GM23338 (cell line): ENCODE results near the gene GCKR. TPM values are rescaled to one million over a fixed set of nuclear protein-coding genes. Genes with fewer than 3 reads are reported as not detected.

Source experiments
- ATAC-seq: fragments of 200-7000 bp; cut with Tn5 transposase; 3 replicates; pipeline ENCODE4 v1.9.1; 2020
- DNase-seq: peaks from one replicate; pipeline ENCODE4 v3.0.0-alpha.2; 2015; ENCODE audit warnings: low spot score
- H2AFZ ChIP-seq: fragments of 200-600 bp; sonication (generic); 2 replicates; pipeline ENCODE4 v1.8.0; 2016; ENCODE audit warnings: antibody characterized with exemption, mild to moderate bottlenecking, moderate library complexity
- H3F3A ChIP-seq: fragments of 200-600 bp; sonication (generic); replicated peaks from 2 replicates; pipeline ENCODE4 v1.8.0; 2017; ENCODE audit warnings: antibody characterized with exemption, mixed run types, low read depth
- H3K27ac ChIP-seq: fragments of 200-600 bp; sonication (generic); 2 replicates; pipeline ENCODE4 v1.6.1; 2016; ENCODE audit warnings: low read depth
- H3K27me3 ChIP-seq: fragments of 200-600 bp; sonication (generic); 2 replicates; pipeline ENCODE4 v1.8.0; 2016; ENCODE audit warnings: mild to moderate bottlenecking, mixed run types, moderate library complexity; ENCODE audit not compliant: insufficient read depth
- H3K36me3 ChIP-seq: fragments of 200-600 bp; sonication (generic); 2 replicates; pipeline ENCODE4 v1.8.0; 2016; ENCODE audit warnings: mild to moderate bottlenecking; ENCODE audit not compliant: insufficient read depth
- H3K4me1 ChIP-seq: fragments of 200-600 bp; sonication (generic); 2 replicates; pipeline ENCODE4 v1.8.0; 2016; ENCODE audit warnings: mild to moderate bottlenecking, moderate library complexity; ENCODE audit not compliant: insufficient read depth
- H3K4me2 ChIP-seq: fragments of 200-600 bp; sonication (generic); 2 replicates; pipeline ENCODE4 v1.7.1; 2017; ENCODE audit warnings: mixed run types
- H3K4me3 ChIP-seq: fragments of 200-600 bp; sonication (generic); 2 replicates; pipeline ENCODE4 v1.6.1; 2016; ENCODE audit warnings: mixed run types
- H3K79me2 ChIP-seq: fragments of 200-600 bp; sonication (generic); replicated peaks from 2 replicates; pipeline ENCODE4 v1.8.0; 2017; ENCODE audit warnings: mild to moderate bottlenecking; ENCODE audit not compliant: insufficient read depth
- H3K9me2 ChIP-seq: fragments of 200-600 bp; sonication (generic); 2 replicates; pipeline ENCODE4 v1.8.0; 2017; ENCODE audit not compliant: insufficient read depth
- H4K20me1 ChIP-seq: fragments of 200-600 bp; sonication (generic); replicated peaks from 2 replicates; pipeline ENCODE4 v1.8.0; 2017; ENCODE audit warnings: mild to moderate bottlenecking; ENCODE audit not compliant: insufficient read depth
- H3K27ac Mint-ChIP-seq: 2 replicates; pipeline ENCODE4 v1.8.0; 2020; ENCODE audit warnings: inconsistent platforms, mild to moderate bottlenecking, moderate library complexity, mixed read lengths
- H3K27me3 Mint-ChIP-seq: 3 replicates; pipeline ENCODE4 v1.8.0; 2022; ENCODE audit warnings: low read depth, mild to moderate bottlenecking, moderate library complexity, mixed read lengths, inconsistent platforms; ENCODE audit not compliant: insufficient read depth, poor library complexity
- H3K36me3 Mint-ChIP-seq: 3 replicates; pipeline ENCODE4 v1.8.0; 2021; ENCODE audit warnings: low read depth, mild to moderate bottlenecking, inconsistent platforms, moderate library complexity, mixed read lengths
- H3K4me1 Mint-ChIP-seq: 3 replicates; pipeline ENCODE4 v1.8.0; 2020; ENCODE audit warnings: mild to moderate bottlenecking, inconsistent platforms, mixed read lengths
- H3K4me3 Mint-ChIP-seq: 3 replicates; pipeline ENCODE4 v1.8.0; 2021; ENCODE audit warnings: moderate library complexity, mild to moderate bottlenecking, inconsistent platforms, mixed read lengths
- H3K9me3 Mint-ChIP-seq: 3 replicates; pipeline ENCODE4 v1.8.0; 2020; ENCODE audit warnings: moderate library complexity, mild to moderate bottlenecking, inconsistent platforms, mixed read lengths
- CREB1 ChIP-seq: fragments of 250-450 bp; sonication (Bioruptor Pico); IDR thresholded peaks from 2 replicates; pipeline ENCODE4 v1.5.0; 2020; ENCODE audit warnings: low read depth, mild to moderate bottlenecking, moderate library complexity
- CTCF ChIP-seq, 2 experiments: fragments of 200-600 bp in 1 of 2; sonication (generic) in 1 of 2; conservative IDR thresholded peaks; 2 replicates each; pipeline versions ENCODE4 v1.5.1 to v1.6.1; 2016 to 2017; ENCODE audit warnings: antibody characterized with exemption in 2 of 2, low read depth in 2 of 2, mild to moderate bottlenecking in 2 of 2, moderate library complexity in 1 of 2
- ETS1 ChIP-seq: IDR thresholded peaks from 2 replicates; pipeline ENCODE4 v1.6.1; 2016; ENCODE audit warnings: antibody characterized with exemption
- EZH2 ChIP-seq: fragments of 200-600 bp; sonication (generic); IDR thresholded peaks from one replicate; pipeline ENCODE4 v1.8.0; 2017; ENCODE audit warnings: antibody characterized with exemption, mild to moderate bottlenecking, low read depth; ENCODE audit not compliant: unreplicated experiment
- EZH2phosphoT487 ChIP-seq: fragments of 200-600 bp; sonication (generic); IDR thresholded peaks from one replicate; pipeline ENCODE4 v1.8.1; 2018; ENCODE audit warnings: antibody characterized with exemption; ENCODE audit not compliant: unreplicated experiment
- JUNB ChIP-seq: IDR thresholded peaks from one replicate; pipeline ENCODE4 v1.6.1; 2016; ENCODE audit warnings: antibody characterized with exemption; ENCODE audit not compliant: unreplicated experiment
- NANOG ChIP-seq: IDR thresholded peaks from 2 replicates; pipeline ENCODE4 v1.6.1; 2016; ENCODE audit warnings: antibody characterized with exemption, borderline replicate concordance
- POLR2AphosphoS5 ChIP-seq: IDR thresholded peaks from 2 replicates; pipeline ENCODE4 v1.6.1; 2016; ENCODE audit warnings: antibody characterized with exemption, low read depth
- REST ChIP-seq: IDR thresholded peaks from one replicate; pipeline ENCODE4 v1.6.1; 2018; ENCODE audit warnings: antibody characterized with exemption; ENCODE audit not compliant: unreplicated experiment
- STAT1 ChIP-seq: IDR thresholded peaks from one replicate; pipeline ENCODE4 v1.6.1; 2016; ENCODE audit warnings: antibody characterized with exemption; ENCODE audit not compliant: unreplicated experiment
- ZNF331 ChIP-seq: fragments of 250-450 bp; sonication (Bioruptor Pico); IDR thresholded peaks from 2 replicates; pipeline ENCODE4 v1.5.0; 2020; ENCODE audit warnings: low read depth, mild to moderate bottlenecking, moderate library complexity
- polyA plus RNA-seq: library from polyadenylated mRNA; unstranded; fragments of >200 nt; fragmentation: Nextera tagmentation; extraction: Ambion mirVana; gene quantifications from 2 replicates; pipeline ENCODE4 v1.2.1, GENCODE V29; 2016
- total RNA-seq: library from RNA; depleted of rRNA; stranded (reverse); fragments of >200 nt; shearing (Covaris generic); gene quantifications from 2 replicates; pipeline ENCODE4 v1.2.3, GENCODE V29; 2014

The GCKR gene
- total and polyA plus RNA-seq, 2 experiments from 2014 or later = not detected

- Histone ChIP-seq H3F3A (no peaks in the 10 kb centered on the region), H3K4me2 (no peak overlapping the region), H3K79me2 (no peaks in the 10 kb centered on the region), H4K20me1 (no peaks in the 10 kb centered on the region), H3K9me2 (0 out of 2 replicates have a peak, but pooled peaks cover 3% of the 10 kb centered on the region), H3K27ac (no peak overlapping the region), H2AFZ (no peak overlapping the region), H3K4me3 (no peak overlapping the region), H3K4me1 (no peaks in the 10 kb centered on the region), H3K36me3 (no peaks in the 10 kb centered on the region), H3K27me3 (no peaks in the 10 kb centered on the region)
- H3K4me1 Mint-ChIP-seq = no peaks in the 10 kb centered on the region
- H3K36me3 Mint-ChIP-seq = 0 out of 3 replicates have a peak, but pooled peaks cover 4% of the 10 kb centered on the region
- no peaks in the 10 kb centered on the region for H3K9me3 Mint-ChIP-seq
- DNase-seq (peak; percentile 8), ATAC-seq (no peak; the same call in 2 of the 3 replicates)
- no peak overlapping the region for H3K4me3 Mint-ChIP-seq
- H3K27ac Mint-ChIP-seq = peak overlapping the region; percentile 87; the same call in 1 of the 2 replicates
- no peaks in the 10 kb centered on the region for H3K27me3 Mint-ChIP-seq
- TF ChIP-seq ZNF331 (CRISPR knock-in tag) (no peak), CREB1 (CRISPR knock-in tag) (no peak), STAT1 (no peak), REST (no peak), ETS1 (no peak), CTCF (conservative IDR thresholded peaks at IDR 0.05; ENCODE audit: low read depth in 2 of 2) (no peak), JUNB (no peak), EZH2 (no peak), EZH2phosphoT487 (no peak), POLR2AphosphoS5 (no peak), NANOG (no peak)
Observed at GRCh38 chr2:27471961-27472360, 24.7 kb upstream of the GCKR start.
